GM19025 (cell line): Measurements from ENCODE around the gene DNAJC9.

Experiments used
- ATAC-seq: cut with Tn5 transposase; IDR thresholded peaks from one replicate; pipeline ENCODE4 v1.9.1; 2021; ENCODE audit warnings: mild to moderate bottlenecking, low read depth, moderate library complexity; ENCODE audit not compliant: unreplicated experiment

The DNAJC9 gene

DNA sequence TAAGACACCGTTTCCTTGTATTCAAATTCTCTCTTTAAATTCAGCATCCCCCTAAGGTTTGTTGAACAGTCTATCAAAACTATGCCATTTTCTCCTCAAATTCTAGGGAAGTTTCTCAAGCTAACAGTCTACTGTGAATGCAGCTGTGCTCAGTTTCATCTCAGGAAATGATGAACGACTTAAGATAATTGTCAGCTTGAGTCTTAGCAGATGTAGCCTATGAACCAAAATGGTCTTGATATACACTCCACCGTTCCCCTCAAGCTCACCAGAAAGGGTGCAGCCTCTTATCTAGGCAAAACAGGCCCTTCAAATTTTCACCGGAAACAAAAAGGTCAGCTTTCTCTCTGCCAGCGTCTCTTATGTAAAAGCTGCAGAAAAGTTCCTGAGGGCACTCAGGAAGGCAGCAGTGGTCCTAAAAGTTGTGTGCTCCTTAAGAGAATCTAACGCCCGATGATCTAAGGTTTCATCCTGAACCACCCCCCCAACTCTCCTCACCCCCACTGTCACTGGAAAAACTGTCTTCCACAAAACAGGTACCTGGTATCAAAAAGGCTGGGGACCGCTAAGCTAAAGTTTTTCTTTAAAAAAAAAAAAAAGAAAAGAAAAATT, 2.1 kb downstream of the DNAJC9 start:
- no peak for ATAC-seq

DNA sequence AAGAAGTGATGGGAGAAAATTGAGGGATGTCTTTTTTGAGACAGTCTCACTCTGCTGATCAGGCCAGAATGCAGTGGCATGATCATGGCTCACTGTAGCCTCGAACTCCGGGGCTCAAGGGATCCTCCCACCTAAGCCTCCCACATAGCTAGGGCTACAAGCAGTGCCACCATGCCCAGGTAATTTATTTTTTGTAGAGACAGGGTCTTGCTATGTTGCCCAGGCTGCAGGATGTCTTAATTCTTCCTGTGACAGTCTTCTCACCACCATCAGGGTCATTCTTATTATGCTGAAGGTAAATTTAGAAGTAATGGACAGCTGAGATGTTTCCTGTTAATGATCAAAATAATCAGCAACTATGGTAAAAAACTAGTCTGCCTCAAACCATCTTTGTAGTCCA, 7.1 kb downstream of the DNAJC9 start:
- ATAC-seq, result no peak

DNA sequence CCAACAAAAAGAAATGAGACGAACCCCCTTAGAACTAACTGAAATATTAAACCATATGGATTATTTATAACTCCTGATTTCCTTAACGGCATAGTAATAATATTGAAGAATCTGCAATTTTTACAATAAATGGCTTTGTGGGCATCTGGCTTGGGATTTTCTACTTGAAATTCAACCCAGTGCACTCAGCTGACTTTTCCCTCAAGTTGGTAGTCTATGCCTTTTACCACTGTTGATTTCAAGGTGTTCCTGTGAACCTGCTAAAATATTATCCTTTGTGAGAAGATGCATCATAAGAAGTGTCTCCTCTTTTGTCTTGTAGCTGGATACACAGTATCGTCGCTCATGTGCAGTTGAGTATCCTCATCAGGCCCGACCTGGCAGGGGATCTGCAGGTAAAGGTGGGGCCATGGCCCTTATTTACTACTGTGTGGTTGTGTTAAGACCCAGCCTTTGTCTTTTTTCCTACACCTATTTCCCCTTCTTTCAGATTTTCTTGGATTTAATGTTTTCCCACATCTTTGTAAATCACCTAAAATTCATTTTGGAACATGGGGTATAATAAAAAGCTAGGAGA, 8.0 kb downstream of the DNAJC9 start:
- ATAC-seq, result no peak

DNA sequence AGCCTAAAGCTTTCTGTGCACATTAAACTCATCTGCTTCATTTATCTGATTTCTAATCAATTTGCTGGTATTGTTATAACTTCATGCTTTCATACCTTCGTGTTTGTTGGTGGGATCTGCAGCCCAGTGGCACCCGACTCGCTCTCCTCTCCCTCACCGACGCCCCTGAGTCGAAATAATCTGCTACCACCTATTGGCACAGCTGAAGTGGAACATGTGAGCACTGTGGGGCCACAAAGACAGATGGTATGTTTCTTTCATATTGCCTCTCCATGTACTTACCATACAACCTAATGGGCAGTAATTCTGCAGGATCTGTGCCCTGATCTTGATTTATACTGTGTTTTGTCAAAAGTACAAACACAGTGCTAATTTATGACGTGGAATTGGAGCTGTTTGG, 12.4 kb downstream of the DNAJC9 start:
- ATAC-seq, result no peak

- ATAC-seq, result no peak
These were observed 13.2 kb downstream of the DNAJC9 start for GRCh38 chr10:73233883-73234282.

- no peak for ATAC-seq
These were observed 14.2 kb downstream of the DNAJC9 start for GRCh38 chr10:73232887-73233286.

DNA sequence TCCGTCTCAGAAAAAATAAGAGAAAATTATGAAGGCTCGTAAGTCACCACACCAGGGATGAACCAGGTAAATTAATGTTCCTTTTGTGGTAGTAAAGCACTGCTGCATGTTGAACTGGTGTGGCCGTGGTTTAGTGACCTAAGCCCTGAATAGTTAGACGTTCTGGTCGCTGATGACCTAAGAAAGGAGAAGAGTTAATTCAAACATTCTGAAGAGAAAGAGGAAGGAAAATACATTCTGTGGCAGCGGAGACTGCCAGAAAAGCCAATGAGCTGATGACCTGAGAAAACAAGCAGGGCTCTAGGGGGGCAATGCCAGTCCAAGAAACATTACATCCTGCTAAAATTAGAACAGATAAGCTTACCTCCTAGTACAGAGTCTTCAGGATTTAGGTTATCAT, 17.5 kb downstream of the DNAJC9 start:
- no peak for ATAC-seq

DNA sequence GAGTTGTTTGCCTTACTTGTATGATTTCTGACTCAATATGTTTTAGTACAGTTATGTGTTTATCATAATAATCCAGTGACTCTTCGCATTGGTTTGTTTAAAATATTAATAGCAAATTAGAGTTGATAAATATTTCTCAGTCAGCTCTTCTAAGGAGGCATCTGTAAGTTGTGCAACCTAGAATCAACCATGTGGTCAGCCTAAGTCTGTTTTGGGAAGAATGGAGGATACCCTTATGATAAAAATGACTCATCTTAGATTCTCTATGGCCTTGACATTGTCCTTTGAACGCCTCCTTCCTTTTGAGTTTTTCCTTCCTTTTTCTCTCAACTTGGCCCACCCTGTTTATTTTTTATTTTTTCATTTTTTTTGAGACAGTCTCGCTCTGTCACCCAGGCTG, 18.8 kb downstream of the DNAJC9 start:
- no peak for ATAC-seq

DNA sequence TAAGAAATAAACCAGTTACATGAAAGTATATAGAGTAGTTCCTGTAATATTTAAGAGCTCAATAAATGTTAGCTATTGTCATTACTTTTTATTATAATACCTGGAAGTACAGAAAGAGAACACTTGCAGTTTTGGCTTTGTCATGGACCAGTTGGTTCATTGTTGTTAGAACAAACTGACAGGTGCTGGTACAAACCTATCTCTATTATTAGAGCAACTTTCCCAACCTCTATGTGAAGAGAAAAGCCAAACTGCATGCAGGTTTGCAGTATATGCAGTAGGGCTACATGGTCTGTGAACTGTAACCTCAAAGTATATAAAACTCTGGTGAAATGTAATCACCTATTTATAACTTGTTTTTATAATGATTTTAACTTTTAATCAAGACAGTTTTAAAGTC, 20.4 kb downstream of the DNAJC9 start:
- ATAC-seq, result no peak

GRCh38 chr10:73225518-73225917, 21.5 kb downstream of the DNAJC9 start:
- no peak for ATAC-seq

DNA sequence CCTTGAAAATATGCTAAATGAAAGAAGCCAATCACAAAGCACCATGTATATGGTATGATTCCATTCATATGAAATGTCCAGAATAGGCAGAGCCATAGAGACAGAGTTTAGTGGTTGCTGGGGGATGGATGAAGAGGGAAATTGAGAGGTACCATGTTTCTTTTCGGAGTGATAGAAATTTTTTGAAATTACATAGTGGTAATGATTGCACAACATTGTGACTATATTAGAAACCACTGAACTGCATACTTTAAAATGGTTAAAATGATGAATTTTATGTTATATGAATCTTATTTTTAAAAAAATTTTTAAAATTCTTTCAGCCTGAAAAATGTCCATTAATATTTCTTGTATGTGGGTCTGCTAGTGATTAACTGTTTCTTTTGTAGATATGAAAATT, 26.1 kb downstream of the DNAJC9 start:
- no peak for ATAC-seq

GRCh38 chr10:73219384-73219783, 27.7 kb downstream of the DNAJC9 start:
- ATAC-seq, result no peak

DNA sequence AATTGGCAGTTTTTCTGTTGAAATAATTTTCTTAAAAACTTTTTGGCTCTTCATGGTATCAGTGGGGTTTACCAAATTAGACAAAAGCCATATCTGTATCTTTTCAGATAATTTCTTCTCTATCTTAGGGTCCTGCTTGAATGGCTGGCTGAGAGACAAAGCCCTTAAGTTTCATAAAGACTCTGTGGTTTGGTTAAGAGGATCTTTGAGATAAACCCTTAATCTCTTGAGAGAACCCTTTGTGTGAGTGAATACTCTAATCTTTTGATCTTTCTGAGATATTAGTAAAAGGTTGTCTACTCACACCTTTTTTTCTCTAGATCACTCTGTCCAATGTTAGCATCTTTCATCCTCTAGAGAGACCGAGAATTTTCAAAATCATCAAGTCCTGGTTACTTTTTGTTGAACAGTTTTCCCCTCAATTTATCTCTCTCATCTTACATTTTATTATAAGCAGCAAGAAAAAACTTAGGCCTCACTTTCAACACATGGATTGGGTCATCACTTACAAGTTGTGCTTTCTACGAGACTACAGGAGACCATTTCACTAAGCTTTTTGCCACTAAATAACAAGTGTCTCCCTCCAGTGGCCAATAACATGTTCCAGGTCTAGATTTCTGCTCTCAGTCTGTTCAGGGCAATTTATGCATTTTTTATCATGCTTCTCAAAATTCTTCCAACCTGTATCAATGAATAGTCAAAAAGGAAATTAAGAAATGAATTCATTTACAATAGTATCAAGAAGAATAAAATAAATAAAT, 28.4 kb downstream of the DNAJC9 start:
- ATAC-seq, result no peak

- ATAC-seq, result no peak
These were observed 29.4 kb downstream of the DNAJC9 start for GRCh38 chr10:73217628-73218027.

GRCh38 chr10:73215749-73216148, 31.3 kb downstream of the DNAJC9 start:
- no peak for ATAC-seq

GRCh38 chr10:73211106-73211811, 35.8 kb downstream of the DNAJC9 start:
- ATAC-seq, result no peak

- ATAC-seq, result no peak
These were observed 36.5 kb downstream of the DNAJC9 start for GRCh38 chr10:73210395-73211105.

DNA sequence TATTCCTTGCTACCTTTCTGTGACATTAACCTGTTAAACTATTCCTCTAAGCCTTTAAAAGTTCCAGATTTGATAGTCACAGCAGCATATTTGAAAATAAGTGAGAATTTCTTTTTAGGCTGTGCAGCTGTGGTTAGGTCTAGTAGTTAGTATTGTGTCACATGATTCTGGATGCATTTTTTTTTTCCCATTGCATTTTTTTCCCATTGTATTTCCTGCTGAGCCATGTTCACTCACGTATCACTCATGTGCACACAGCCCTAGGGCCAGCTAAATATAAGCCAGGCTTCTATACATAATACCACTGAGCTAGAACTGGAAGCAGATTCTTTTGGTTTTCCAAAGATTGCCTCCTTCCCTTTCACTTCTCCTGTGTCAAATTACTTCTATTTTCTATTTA, 37.4 kb downstream of the DNAJC9 start:
- ATAC-seq, result no peak

DNA sequence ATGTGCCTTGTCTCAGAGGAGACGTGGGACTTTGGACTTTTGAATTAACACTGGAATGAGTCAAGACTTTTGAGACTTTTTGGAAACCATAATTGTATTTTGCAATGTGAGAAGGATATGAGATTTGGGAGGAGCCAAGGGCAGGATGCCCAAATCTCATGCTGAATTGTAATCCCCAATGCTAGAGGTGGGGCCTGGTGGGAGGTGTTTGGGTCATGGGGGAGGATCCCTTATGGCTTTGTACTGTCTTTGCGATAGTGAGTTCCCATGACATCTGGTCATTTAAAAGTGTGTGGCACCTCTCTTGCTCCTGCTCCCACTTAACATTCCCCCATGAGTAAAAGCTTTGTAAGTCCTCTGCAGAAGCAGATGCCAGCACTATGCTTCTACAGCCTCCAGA, 39.2 kb downstream of the DNAJC9 start:
- no peak for ATAC-seq

DNA sequence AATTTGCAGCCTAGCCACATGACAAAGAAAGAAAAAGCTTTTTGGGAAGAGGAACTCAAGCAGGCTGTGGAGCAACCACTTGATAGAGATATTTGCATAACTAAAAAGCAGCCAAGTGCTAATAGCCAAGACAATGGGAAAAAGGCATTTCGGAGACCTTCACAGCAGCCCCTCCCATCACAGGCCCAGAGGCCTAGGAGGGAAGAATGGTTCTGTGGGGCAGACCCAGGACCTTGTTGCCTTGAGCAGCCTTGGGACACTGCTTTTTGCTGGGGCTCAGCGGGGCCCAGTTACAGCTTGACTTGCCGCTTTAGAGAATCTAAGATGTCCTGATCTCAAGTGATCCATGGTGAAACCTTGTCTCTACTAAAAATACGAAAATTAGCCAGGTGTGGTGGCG, 40.7 kb downstream of the DNAJC9 start:
- ATAC-seq, result no peak

DNA sequence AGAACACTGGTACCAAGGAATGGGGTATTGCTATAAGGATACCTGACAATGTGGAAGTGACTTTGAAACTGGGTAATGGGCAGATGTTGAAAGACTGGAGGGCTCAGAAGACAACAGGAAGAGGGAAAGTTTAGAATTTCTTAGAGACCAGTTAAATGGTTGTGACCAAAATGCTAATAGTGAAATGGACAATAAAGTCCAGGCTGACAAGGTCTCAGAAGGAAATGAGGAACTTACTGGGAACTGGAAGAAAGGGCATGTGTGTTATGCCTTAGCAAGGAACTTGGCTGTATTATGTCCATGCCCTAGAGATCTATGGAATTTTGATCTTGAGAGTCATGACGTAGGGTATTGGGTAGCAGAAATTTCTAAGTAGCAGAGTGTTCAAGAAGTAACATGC, 41.2 kb downstream of the DNAJC9 start:
- ATAC-seq, result no peak
